Measurements from ENCODE around the gene SYT11.
A peak's percentile ranks its signal among the peaks of the same experiment; 100 is the strongest.

GRCh38 chr1:155934097-155934935 lies 74.9 kb downstream of the SYT11 start, which contains the start of gene KHDC4:
- no peak for TF ChIP-seq ZNF384 (IDR thresholded peaks at IDR 0.05; ENCODE audit: low read depth, low read length)
- TF ChIP-seq POLR2A (conservative IDR thresholded peaks at IDR 0.05) = peak; percentile 99
